Panc1 (cell line): ENCODE measurements around the gene PRKACB. TPM values are rescaled to one million over a fixed set of nuclear protein-coding genes. Genes with fewer than 3 reads are reported as not detected.

Experiments used
- ATAC-seq: fragments of 200-7000 bp; cut with Tn5 transposase; 2 replicates; pipeline ENCODE4 v1.9.1; 2020; ENCODE audit warnings: mild to moderate bottlenecking, moderate library complexity
- Bru-seq: library from RNA; stranded (reverse); fragments of 400-500 nt; gene quantifications from one replicate; lab custom pipeline; 2021; lab: Mats Ljungman, UMichigan
- BruChase-seq, 2 experiments: library from RNA; stranded (reverse); fragments of 400-500 nt; gene quantifications; one replicate each; lab custom pipeline; 2021; lab: Mats Ljungman, UMichigan
- BruUV-seq: library from RNA; stranded (reverse); fragments of 400-500 nt; replicated peaks from 2 replicates; lab custom pipeline; 2021; lab: Mats Ljungman, UMichigan
- CTCF ChIA-PET: fragments of 300-600 bp; sonication (Branson Sonifier 250); formaldehyde crosslinking; loops from one replicate; lab custom pipeline; 2022; ENCODE audit warnings: antibody characterized with exemption; lab: Charles Lee
- POLR2A ChIA-PET: fragments of 300-600 bp; sonication (Branson Sonifier 250); formaldehyde crosslinking; loops from one replicate; lab custom pipeline; 2022; ENCODE audit warnings: antibody characterized with exemption; lab: Charles Lee
- DNase-seq: peaks from one replicate; pipeline ENCODE4 v3.0.0-alpha.2; 2010; ENCODE audit warnings: low read depth, low spot score
- H3K27ac ChIP-seq: 2 replicates; pipeline ENCODE4 v1.5.1; 2011; ENCODE audit warnings: mild to moderate bottlenecking, low read length, inconsistent platforms
- H3K27me3 ChIP-seq: fragments of 200-500 bp; sonication (Bioruptor generic); 2 replicates; pipeline ENCODE4 v1.6.0; 2014; ENCODE audit warnings: low read length, inconsistent platforms; ENCODE audit not compliant: control insufficient read depth, insufficient read depth
- H3K36me3 ChIP-seq: fragments of 200-500 bp; sonication (Bioruptor generic); 2 replicates; pipeline ENCODE4 v1.5.1; 2014; ENCODE audit warnings: inconsistent platforms, mild to moderate bottlenecking, low read length, moderate library complexity; ENCODE audit not compliant: control insufficient read depth, insufficient read depth
- H3K4me1 ChIP-seq: 2 replicates; pipeline ENCODE4 v1.5.1; 2011; ENCODE audit warnings: inconsistent platforms, mild to moderate bottlenecking, low read length, moderate library complexity; ENCODE audit not compliant: control insufficient read depth, insufficient read depth
- H3K4me3 ChIP-seq, 2 experiments: 2 replicates each; pipeline ENCODE4 v1.5.1; 2011 to 2012; ENCODE audit warnings: low read depth in 2 of 2, low read length in 2 of 2, mild to moderate bottlenecking in 2 of 2, inconsistent platforms in 1 of 2, moderate library complexity in 1 of 2
- H3K9me3 ChIP-seq: fragments of 200-500 bp; sonication (Bioruptor generic); 2 replicates; pipeline ENCODE4 v1.5.1; 2014; ENCODE audit warnings: low read depth, mild to moderate bottlenecking, inconsistent platforms, low read length, moderate library complexity; ENCODE audit not compliant: control insufficient read depth, insufficient read depth
- CTCF ChIP-seq: fragments of 450-650 bp; IDR thresholded peaks from 2 replicates; pipeline ENCODE4 v1.5.1; 2017; ENCODE audit warnings: mild to moderate bottlenecking
- POLR2AphosphoS5 ChIP-seq: IDR thresholded peaks from 2 replicates; pipeline ENCODE4 v1.6.1; 2012; ENCODE audit warnings: mild to moderate bottlenecking, low read depth, low read length, moderate library complexity
- REST ChIP-seq, 2 experiments: IDR thresholded peaks; 2 replicates each; pipeline ENCODE4 v1.6.1; 2011 to 2012; ENCODE audit warnings: low read depth in 2 of 2, control low read depth in 1 of 2, low read length in 1 of 2, mild to moderate bottlenecking in 1 of 2, moderate library complexity in 1 of 2; ENCODE audit not compliant: insufficient read depth in 1 of 2
- SIN3A ChIP-seq: IDR thresholded peaks from 2 replicates; pipeline ENCODE4 v1.6.1; 2012; ENCODE audit warnings: low read depth, mild to moderate bottlenecking, low read length, moderate library complexity, borderline replicate concordance; ENCODE audit not compliant: insufficient read depth
- TCF7L2 ChIP-seq: IDR thresholded peaks from 2 replicates; pipeline ENCODE4 v1.6.1; 2011; ENCODE audit warnings: mild to moderate bottlenecking, low read depth, low read length, inconsistent platforms
- in situ Hi-C: cut with HindIII; loops from 2 replicates; pipeline ENCODE4 v1.10.0; 2016; ENCODE audit warnings: low sequenced_read_pairs, low pct_unique_long_range_greater_than_20kb
- intact Hi-C: fragments of 100-400 bp; cut with micrococcal nuclease; formaldehyde crosslinking; loops from one replicate; pipeline ENCODE4 v1.10.0; 2022; ENCODE audit not compliant: unreplicated experiment
- long read RNA-seq: library from polyadenylated mRNA; unstranded; transcript quantifications from one replicate; pipeline ENCODE4 v2.0.0, GENCODE V29; 2021; ENCODE audit not compliant: unreplicated experiment
- polyA plus RNA-seq: library from polyadenylated mRNA; unstranded; fragments of >200 nt; gene quantifications from one replicate; pipeline ENCODE4 v1.2.1, GENCODE V29; 2012; ENCODE audit warnings: missing spikeins; ENCODE audit not compliant: insufficient read length
- total RNA-seq: library from RNA; stranded (reverse); gene quantifications from one replicate; pipeline ENCODE4 v1.2.1, GENCODE V29; 2021; ENCODE audit not compliant: unreplicated experiment

Gene PRKACB
- total RNA-seq, result 54.9 TPM
- polyA plus RNA-seq, result 16.6 TPM
- Bru-seq, nascent RNA, result percentile 86 among the genes with signal in this experiment
- percentile 83 among the genes with signal in this experiment for BruChase-seq, experiment 1, labeled RNA remaining after a 2-hour chase
- percentile 82 among the genes with signal in this experiment for BruChase-seq, experiment 2, labeled RNA remaining after a 6-hour chase
- long read RNA-seq, full-length matches to known transcripts, result 93 of 123 reads
- long read RNA-seq, partial matches to known transcripts, result 4 of 123 reads
- long read RNA-seq, other reads (novel, unspliced or antisense), result 26 of 123 reads

- in situ Hi-C loops, result no loop called here
- POLR2A ChIA-PET, result interaction anchor here (0.5 to 1.2 kb wide), 3 partner anchors 84 to 362 kb away, joined by 3 to 15 read pairs (median 3); partner anchors contain the start of gene SPATA1
Observed at GRCh38 chr1:84143796-84144565, at the start of gene PRKACB. Gene PRKACB (plus strand): TSS chr1:84144271. CDS start chr1:84144362, 91 bp downstream.

GRCh38 chr1:84095308-84095707, 48.8 kb upstream of the PRKACB start:
- DNase-seq (no peak), ATAC-seq (no peak)
- TF ChIP-seq TCF7L2, result no peak
- TF ChIP-seq POLR2AphosphoS5, result no peak
- no peak for TF ChIP-seq SIN3A
- TF ChIP-seq REST (IDR thresholded peaks at IDR 0.05; ENCODE audit: insufficient read depth in 1 of 2, low read depth in 2 of 2, low read length in 1 of 2), result no peak
- in situ Hi-C loops, result no loop called here
- BruUV-seq, result no TSS peak
- Histone ChIP-seq H3K9me3 (peaks cover 26% of the 10 kb centered on the region), H3K27ac (no peak overlapping the region), H3K4me1 (peaks cover 4% of the 10 kb centered on the region), H3K27me3 (no peaks in the 10 kb centered on the region), H3K36me3 (no peaks in the 10 kb centered on the region), H3K4me3 (no peak overlapping the region)
- POLR2A ChIA-PET, result no interaction called here
- CTCF ChIA-PET, result no interaction called here
- intact Hi-C loops, result no loop called here

More at GRCh38 chr1:84143796-84144565, at the start of gene PRKACB:
- Histone ChIP-seq H3K4me3 (no peak within 1 kb of the TSS), H3K36me3 (no peaks in the 10 kb centered on the region), H3K27me3 (no peaks in the 10 kb centered on the region), H3K4me1 (peaks cover 22% of the 10 kb centered on the region), H3K9me3 (peaks cover 5% of the 10 kb centered on the region), H3K27ac (peak within 1 kb of the TSS; percentile 23)
- peak; percentile 76 for ATAC-seq
- TF ChIP-seq POLR2AphosphoS5 (no peak), CTCF (no peak)
- intact Hi-C loops, result loop anchor here (5.0 to 10.0 kb wide), 2 partner anchors 348 to 621 kb away; no protein-coding TSS in a partner anchor
- peak; percentile 51 for DNase-seq
- CTCF ChIA-PET, result interaction anchor here (0.6 to 1.0 kb wide), 3 partner anchors 297 to 638 kb away, joined by 3 to 4 read pairs (median 3); no protein-coding TSS in a partner anchor
- BruUV-seq, result no TSS peak
